Activated CD4-positive, alpha-beta T cell treated with anti-CD3 and anti-CD28 coated beads for 36 hours (primary cell): Measurements from ENCODE around the gene STX8. TPM values are rescaled to one million over a fixed set of nuclear protein-coding genes. Genes with fewer than 3 reads are reported as not detected.
"Not testable (repeated sequence)": the region's sequence is repeated elsewhere in the genome, so short reads cannot be mapped to it uniquely, and the experiment has no call there.

Source experiments
- ATAC-seq: fragments of 200-7000 bp; cut with Tn5 transposase; one replicate; pipeline ENCODE4 v1.10.0; 2021; ENCODE audit warnings: mild to moderate bottlenecking, moderate library complexity
- CTCF ChIA-PET: fragments of 350-600 bp; sonication (Branson Sonifier 250); formaldehyde crosslinking; loops from one replicate; lab custom pipeline; 2021; ENCODE audit warnings: antibody characterized with exemption; lab: Charles Lee
- POLR2A ChIA-PET: fragments of 350-600 bp; sonication (Branson Sonifier 250); formaldehyde crosslinking; loops from one replicate; lab custom pipeline; 2021; ENCODE audit warnings: antibody characterized with exemption, inconsistent platforms; lab: Charles Lee
- DNase-seq: peaks from one replicate; pipeline ENCODE4 v3.0.0-alpha.2; 2020
- H3K27ac Mint-ChIP-seq: one replicate; pipeline ENCODE4 v1.8.0; 2021; ENCODE audit warnings: mixed read lengths
- H3K27me3 Mint-ChIP-seq: one replicate; pipeline ENCODE4 v1.8.0; 2021; ENCODE audit warnings: mixed read lengths
- H3K36me3 Mint-ChIP-seq: one replicate; pipeline ENCODE4 v1.8.0; 2021; ENCODE audit warnings: low read depth, mixed read lengths
- H3K4me1 Mint-ChIP-seq: one replicate; pipeline ENCODE4 v1.8.0; 2021; ENCODE audit warnings: mixed read lengths
- H3K4me3 Mint-ChIP-seq: one replicate; pipeline ENCODE4 v1.8.0; 2021; ENCODE audit warnings: mild to moderate bottlenecking, moderate library complexity, mixed read lengths
- H3K9me3 Mint-ChIP-seq: one replicate; pipeline ENCODE4 v1.8.0; 2021; ENCODE audit warnings: low read depth, mixed read lengths
- intact Hi-C, 2 experiments: fragments of 100-400 bp; cut with DNase I in 1 of 2; cut with micrococcal nuclease in 1 of 2; formaldehyde crosslinking; loops; one replicate each; pipeline versions ENCODE4 v1.14.2 to v1.15.1; 2022 to 2024; cut with DNase I, micrococcal nuclease
- total RNA-seq, 2 experiments: library from RNA; stranded (reverse); gene quantifications; one replicate each; pipeline ENCODE4 v1.2.3, GENCODE V29; 2021

STX8 gene
- total RNA-seq, 2 experiments from 2014 or later: 65.7 to 87.7 TPM

DNA sequence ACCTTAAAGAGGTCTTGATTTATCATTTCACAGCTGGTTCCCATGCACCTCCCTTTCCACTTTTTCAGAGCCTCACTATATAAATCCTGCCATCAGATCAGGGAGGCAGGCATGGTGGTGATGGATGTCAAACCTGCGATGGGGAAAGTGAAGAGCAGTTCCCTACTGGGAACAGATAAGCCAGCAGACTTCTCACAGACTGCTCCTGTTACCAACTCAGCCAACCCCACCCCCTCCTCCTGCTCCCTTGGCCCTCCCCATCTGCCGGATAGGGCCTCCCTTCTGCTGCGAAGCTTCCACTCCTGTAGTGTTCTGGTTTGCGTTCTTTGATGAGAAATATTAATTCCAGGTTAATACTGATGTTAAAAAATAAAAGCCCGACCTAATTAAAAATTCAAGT, 232.1 kb downstream of the STX8 start:
- H3K4me1 Mint-ChIP-seq: peaks cover 8% of the 10 kb centered on the region
- no peaks in the 10 kb centered on the region for H3K27me3 Mint-ChIP-seq
- DNase-seq (no peak), ATAC-seq (no peak)
- H3K36me3 Mint-ChIP-seq: no peaks in the 10 kb centered on the region
- H3K4me3 Mint-ChIP-seq: no peak overlapping the region
- CTCF ChIA-PET: interaction anchor here (0.6 kb wide), 1 partner anchor 224 kb away, joined by 3 read pairs; no protein-coding TSS in a partner anchor
- POLR2A ChIA-PET: no interaction called here
- no peak overlapping the region for H3K27ac Mint-ChIP-seq
- intact Hi-C loops: no loop called here
- no peaks in the 10 kb centered on the region for H3K9me3 Mint-ChIP-seq

DNA sequence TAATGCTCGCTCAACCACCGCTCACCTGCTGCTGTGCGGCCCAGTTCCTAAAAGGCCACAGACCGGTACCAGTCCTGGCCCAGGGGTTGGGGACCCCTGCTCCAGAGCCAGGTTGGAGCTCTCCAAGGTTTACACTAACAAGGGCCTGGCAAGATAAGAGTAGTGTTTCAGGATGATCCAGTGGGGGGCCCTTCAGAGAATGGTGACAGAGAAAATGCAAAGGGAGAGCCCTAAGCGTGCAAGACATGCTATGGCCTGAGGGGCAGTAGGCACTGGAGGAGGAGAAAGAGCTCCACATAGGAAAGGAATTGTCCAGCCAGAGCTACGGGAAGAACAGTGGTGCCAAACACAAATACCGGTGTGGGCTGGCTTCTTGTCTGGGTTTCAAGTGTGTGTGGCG, 233.4 kb downstream of the STX8 start:
- CTCF ChIA-PET: interaction anchor here (0.6 kb wide), 1 partner anchor 189 kb away, joined by 3 read pairs; no protein-coding TSS in a partner anchor
- H3K27me3 Mint-ChIP-seq: no peaks in the 10 kb centered on the region
- peaks cover 3% of the 10 kb centered on the region for H3K36me3 Mint-ChIP-seq
- H3K27ac Mint-ChIP-seq: no peak overlapping the region
- POLR2A ChIA-PET: no interaction called here
- ATAC-seq (no peak), DNase-seq (no peak)
- no peak overlapping the region for H3K4me3 Mint-ChIP-seq
- intact Hi-C loops: no loop called here
- H3K4me1 Mint-ChIP-seq: peaks cover 8% of the 10 kb centered on the region
- peaks cover 3% of the 10 kb centered on the region for H3K9me3 Mint-ChIP-seq

DNA sequence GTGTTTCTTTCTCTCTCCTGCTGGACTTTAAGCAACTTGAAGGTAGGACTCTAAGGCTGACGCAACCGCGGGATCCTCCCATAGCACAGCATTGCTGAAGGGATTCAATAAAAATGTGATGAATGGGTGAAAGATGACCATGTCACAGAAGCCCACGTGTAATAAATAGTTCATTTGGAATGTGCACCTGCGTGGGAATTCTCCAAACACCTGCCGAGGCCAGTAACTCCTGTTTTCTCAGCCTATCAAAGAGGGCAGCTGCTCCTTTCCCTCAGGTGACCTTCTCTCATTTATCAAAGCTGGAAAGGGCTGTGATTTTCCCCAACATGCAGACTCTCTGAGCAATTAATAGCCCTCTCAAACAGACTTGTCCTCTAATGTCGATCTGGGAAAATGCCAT, 235.7 kb downstream of the STX8 start:
- ChIA-PET CTCF (interaction anchor here (0.6 kb wide), 1 partner anchor 15 kb away, joined by 3 read pairs; no protein-coding TSS in a partner anchor), POLR2A (no interaction called here)
- ATAC-seq: no peak
- no peak overlapping the region for H3K4me3 Mint-ChIP-seq
- intact Hi-C loops: no loop called here
- H3K36me3 Mint-ChIP-seq: peaks cover 20% of the 10 kb centered on the region
- H3K27ac Mint-ChIP-seq: no peak overlapping the region
- peaks cover 12% of the 10 kb centered on the region for H3K9me3 Mint-ChIP-seq
- DNase-seq: no peak
- H3K27me3 Mint-ChIP-seq: no peaks in the 10 kb centered on the region
- no peaks in the 10 kb centered on the region for H3K4me1 Mint-ChIP-seq

DNA sequence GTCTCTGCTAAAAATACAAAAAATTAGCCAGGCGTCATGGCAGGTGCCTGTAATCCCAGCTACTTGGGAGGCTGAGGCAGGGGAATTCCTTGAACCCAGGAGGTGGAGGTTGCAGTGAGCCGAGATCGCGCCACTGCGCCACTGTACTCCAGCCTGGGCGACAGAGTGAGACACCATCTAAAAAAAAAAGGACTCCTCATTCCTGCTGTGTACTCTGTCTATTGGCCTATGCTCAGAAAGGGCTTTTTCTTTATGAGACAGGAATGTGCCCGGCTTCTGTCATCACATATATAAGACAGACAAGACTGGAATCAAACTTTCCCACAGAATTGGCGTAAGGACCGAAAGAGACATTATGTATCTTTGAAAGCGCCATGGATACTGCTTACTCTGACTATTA, 236.1 kb downstream of the STX8 start:
- H3K4me3 Mint-ChIP-seq, DNase-seq, H3K27me3 Mint-ChIP-seq, POLR2A ChIA-PET, H3K4me1 Mint-ChIP-seq, H3K27ac Mint-ChIP-seq, ATAC-seq, intact Hi-C loops: not testable (repeated sequence)
- peaks cover 24% of the 10 kb centered on the region for H3K36me3 Mint-ChIP-seq
- CTCF ChIA-PET: interaction anchor here (0.6 kb wide), 1 partner anchor 16 kb away, joined by 3 read pairs; no protein-coding TSS in a partner anchor
- H3K9me3 Mint-ChIP-seq: peaks cover 17% of the 10 kb centered on the region

DNA sequence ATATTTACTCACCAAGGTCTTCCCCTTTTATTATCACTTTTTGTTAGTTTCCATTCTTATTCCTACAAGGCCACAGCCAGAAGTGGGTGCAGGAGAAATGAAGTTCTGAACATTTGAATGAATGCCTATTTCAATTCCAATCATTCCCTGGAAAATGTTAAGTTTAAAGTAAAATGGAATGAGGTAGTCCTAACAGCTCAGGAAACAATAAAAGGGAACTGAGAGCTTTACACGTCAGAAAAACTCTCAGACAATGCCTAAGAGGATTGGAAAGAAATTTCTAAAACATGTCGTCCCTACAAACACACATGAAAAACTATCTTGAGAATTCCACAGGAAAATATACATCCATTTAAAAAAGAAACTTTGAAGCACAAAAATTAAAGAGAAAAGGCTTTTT, 238.8 kb downstream of the STX8 start:
- no peak overlapping the region for H3K4me3 Mint-ChIP-seq
- peaks cover 19% of the 10 kb centered on the region for H3K9me3 Mint-ChIP-seq
- ChIA-PET CTCF (no interaction called here), POLR2A (no interaction called here)
- peaks cover 27% of the 10 kb centered on the region for H3K36me3 Mint-ChIP-seq
- no peak for DNase-seq
- no peak for ATAC-seq
- intact Hi-C loops: no loop called here
- no peak overlapping the region for H3K27ac Mint-ChIP-seq
- no peaks in the 10 kb centered on the region for H3K4me1 Mint-ChIP-seq
- no peaks in the 10 kb centered on the region for H3K27me3 Mint-ChIP-seq

DNA sequence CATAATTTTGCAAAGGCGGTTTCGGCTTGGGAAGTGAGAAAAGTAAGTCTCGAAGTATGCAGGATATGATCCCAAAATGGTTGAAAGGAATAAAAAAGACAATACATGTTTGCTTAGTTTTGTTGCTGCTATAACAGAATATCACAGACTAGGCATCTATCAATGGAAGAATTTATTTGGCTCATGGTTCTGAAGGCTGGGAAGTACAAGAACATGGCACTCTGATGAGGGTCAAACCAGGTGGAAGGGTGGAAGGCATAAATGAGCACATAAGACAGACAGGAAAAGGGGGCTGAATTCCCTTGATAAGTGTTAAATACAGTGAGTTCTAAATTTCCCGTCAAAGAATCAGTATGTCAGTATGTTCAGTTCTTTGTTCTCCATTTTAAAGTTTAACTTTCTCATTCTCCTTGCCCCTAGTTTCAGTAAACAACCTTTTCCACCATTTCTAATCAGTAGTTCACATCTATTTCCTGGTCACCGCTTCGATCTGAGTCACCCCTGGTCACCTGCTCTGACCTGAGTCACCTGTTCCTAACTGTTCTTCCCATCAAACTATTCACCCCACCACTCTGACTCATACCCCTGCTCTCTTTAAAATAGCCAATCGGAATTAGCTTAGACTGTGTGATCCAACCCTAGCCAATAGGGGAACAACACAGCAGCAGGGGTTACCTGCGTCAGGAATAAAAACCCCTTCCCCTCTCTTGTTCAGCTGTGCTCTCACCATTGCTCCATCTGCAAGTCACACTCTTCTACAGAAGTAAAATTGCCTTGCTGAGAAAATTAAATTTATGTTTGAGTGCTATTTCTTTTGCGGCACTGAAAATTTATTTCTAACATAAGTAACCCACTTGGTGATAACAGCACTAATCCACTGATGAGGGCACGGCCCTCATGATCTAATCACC, 240.8 kb downstream of the STX8 start:
- H3K4me1 Mint-ChIP-seq: no peaks in the 10 kb centered on the region
- intact Hi-C loops: no loop called here
- H3K27me3 Mint-ChIP-seq: no peaks in the 10 kb centered on the region
- H3K27ac Mint-ChIP-seq: no peak overlapping the region
- ATAC-seq (no peak), DNase-seq (peak; percentile 21)
- no peak overlapping the region for H3K4me3 Mint-ChIP-seq
- POLR2A ChIA-PET: no interaction called here
- peaks cover 27% of the 10 kb centered on the region for H3K36me3 Mint-ChIP-seq
- H3K9me3 Mint-ChIP-seq: peaks cover 19% of the 10 kb centered on the region
- CTCF ChIA-PET: no interaction called here

DNA sequence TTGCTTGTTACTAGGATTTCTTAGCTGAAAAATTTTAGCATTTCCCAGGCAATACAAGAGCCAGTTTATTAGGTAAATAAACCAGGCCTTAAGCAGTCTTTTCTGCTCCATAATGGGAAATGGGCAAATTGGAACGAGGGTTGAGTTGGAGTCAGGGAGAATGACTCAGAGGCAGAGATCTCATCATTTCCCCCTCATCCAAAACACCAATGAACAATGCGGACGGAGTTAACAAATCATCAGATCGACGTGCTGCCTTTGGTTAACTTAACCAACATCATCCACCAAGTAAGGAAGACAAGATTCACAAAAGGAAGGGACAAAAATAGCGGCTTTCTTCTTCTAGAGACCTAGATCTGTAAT, 243.5 kb downstream of the STX8 start:
- Mint-ChIP-seq H3K36me3 (peaks cover 23% of the 10 kb centered on the region), H3K27ac (no peak overlapping the region), H3K9me3 (peaks cover 16% of the 10 kb centered on the region), H3K27me3 (no peaks in the 10 kb centered on the region), H3K4me3 (no peak overlapping the region), H3K4me1 (no peaks in the 10 kb centered on the region)
- no peak for DNase-seq
- POLR2A ChIA-PET: no interaction called here
- ATAC-seq: no peak
- CTCF ChIA-PET: interaction anchor here (1.5 kb wide), 1 partner anchor 20 kb away, joined by 3 read pairs; no protein-coding TSS in a partner anchor
- intact Hi-C loops: no loop called here

DNA sequence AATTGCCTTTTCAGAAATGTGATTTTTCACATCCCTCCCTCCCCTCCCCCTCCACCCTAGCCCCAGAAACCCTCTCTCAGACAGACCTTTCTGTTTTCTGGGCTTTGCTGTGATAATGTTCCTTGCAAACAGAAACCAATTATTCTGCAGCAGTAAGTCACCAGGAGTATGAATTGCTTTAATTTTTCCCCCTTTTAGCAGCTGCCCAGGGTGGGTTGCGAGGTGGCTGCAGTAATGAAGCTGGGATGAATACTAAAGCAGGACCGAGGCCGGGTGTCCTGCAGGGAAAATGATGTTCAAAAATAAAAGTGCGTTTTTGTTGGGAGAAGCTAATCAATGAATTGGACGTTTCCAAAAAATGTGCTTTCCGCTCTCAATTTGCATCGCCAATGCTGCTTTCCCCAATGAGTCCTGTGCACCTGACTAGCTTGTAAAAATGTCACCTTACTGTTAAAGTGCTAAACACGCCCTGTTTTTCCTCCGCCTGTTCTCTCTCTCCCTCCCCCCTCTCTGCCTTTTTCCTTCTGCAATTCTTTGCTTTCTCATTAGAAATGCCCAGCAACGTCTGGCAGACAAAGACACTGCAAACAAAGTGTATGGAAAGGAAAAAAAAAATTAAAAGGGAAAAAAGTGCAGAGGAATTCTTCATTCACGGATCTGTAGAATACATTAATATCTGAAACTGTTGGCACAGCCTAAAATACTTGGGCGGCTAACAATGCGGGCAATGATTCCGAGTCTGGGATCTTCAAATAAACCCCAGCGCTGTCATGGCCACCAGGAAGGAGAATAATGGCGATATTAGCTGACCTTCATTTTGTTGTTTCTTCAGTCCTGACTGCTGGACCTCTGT, 244.1 kb downstream of the STX8 start:
- ATAC-seq: no peak
- Mint-ChIP-seq H3K27me3 (no peaks in the 10 kb centered on the region), H3K27ac (no peak overlapping the region), H3K36me3 (peaks cover 18% of the 10 kb centered on the region), H3K9me3 (peaks cover 16% of the 10 kb centered on the region), H3K4me3 (no peak overlapping the region), H3K4me1 (no peaks in the 10 kb centered on the region)
- CTCF ChIA-PET: interaction anchor here (0.6 to 1.5 kb wide), 2 partner anchors 20 to 28 kb away, joined by 3 to 7 read pairs; no protein-coding TSS in a partner anchor
- DNase-seq: no peak
- intact Hi-C loops: no loop called here
- POLR2A ChIA-PET: no interaction called here

DNA sequence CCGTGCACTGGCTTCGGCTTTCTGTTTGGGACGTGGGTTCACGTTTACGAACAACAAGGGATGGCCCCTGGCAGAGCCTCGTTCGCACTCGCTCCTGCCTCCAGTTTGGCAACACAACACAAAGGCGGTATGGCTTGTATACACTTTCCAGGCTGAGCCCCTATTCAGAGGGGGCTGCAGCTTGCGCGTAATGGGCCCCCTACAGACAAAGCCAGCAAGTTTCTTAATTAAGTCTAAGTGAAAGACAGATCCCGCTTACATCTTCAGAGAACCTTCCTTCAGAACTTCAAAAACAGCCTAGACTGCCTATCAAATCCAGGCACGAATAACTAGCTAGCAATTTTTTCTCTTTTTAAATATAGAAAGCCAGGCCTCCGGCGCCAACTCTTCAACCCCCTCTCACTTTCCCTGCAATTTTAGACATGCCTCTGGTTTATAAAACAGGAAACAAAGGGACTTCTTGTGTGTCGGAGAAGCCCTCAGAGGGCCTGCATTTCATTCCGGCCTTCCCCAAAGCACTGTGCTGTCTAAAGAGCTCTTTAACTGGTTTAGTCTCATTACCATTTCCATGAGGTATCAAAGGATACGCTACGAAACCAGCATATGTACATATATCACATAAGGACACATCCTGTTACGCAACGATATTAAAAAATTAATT, 244.9 kb downstream of the STX8 start:
- intact Hi-C loops: no loop called here
- Mint-ChIP-seq H3K4me3 (no peak overlapping the region), H3K9me3 (peaks cover 14% of the 10 kb centered on the region), H3K36me3 (peaks cover 13% of the 10 kb centered on the region), H3K27ac (no peak overlapping the region), H3K27me3 (no peaks in the 10 kb centered on the region), H3K4me1 (no peaks in the 10 kb centered on the region)
- ATAC-seq: no peak
- ChIA-PET CTCF (no interaction called here), POLR2A (no interaction called here)
- DNase-seq: no peak

DNA sequence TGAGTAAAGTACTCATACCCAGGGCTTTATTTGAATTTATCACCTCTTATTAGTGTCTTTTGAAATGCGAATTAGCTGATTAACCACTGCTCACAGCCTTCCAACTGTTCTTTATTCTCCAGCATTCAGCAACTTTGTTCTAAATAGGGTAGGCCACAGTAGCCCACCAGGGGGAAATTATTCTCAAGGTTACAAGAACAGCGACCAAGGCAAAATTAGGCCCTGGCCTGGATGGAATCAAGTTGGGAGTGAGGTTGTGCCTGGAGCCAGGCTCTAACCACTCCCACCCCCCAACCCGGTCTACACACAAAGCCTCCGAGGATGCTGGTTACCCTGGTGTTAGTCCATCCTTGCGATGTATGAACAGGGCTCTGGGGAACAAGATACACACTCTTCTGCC, 245.5 kb downstream of the STX8 start:
- DNase-seq: no peak
- CTCF ChIA-PET: no interaction called here
- Mint-ChIP-seq H3K36me3 (peaks cover 9% of the 10 kb centered on the region), H3K9me3 (peaks cover 8% of the 10 kb centered on the region), H3K4me1 (no peaks in the 10 kb centered on the region), H3K4me3 (no peak overlapping the region), H3K27ac (no peak overlapping the region), H3K27me3 (no peaks in the 10 kb centered on the region)
- intact Hi-C loops: no loop called here
- no peak for ATAC-seq
- POLR2A ChIA-PET: no interaction called here

DNA sequence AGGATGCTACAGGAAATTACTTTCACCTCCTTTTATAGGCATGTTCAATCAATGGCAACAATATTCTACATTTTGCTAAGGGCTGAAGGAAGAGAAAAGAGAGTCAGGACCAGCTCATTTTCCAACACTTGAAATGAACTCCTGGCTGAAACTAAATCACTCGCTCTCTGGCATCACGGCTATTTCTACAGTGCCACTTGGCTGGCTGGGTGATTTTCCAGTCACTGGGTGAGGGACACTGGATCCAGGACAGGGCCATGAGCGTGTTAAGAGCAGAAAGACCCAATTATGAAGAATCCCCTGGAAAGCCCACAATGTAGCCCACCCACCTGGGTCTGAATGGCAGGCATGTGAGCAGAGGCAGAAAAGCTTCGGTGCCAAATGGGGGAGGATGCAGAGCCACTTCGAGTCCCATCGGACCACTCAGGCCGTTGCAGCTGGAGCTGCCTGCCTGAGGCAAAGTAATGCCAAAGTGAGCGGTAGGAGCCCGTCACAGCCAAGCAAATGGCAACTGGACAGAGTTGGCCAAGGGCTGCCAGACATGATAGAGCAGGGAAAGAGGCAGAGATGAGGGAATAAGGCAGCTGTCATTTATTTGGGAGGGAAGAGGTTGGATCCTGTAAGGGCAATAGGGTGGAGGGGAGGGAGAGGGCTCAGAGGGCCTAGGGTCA, 246.2 kb downstream of the STX8 start:
- H3K36me3 Mint-ChIP-seq: peaks cover 2% of the 10 kb centered on the region
- no peak for ATAC-seq
- no peak for DNase-seq
- peaks cover under 1% of the 10 kb centered on the region for H3K9me3 Mint-ChIP-seq
- ChIA-PET POLR2A (no interaction called here), CTCF (interaction anchor here (0.7 kb wide), 1 partner anchor 248 kb away, joined by 3 read pairs; no protein-coding TSS in a partner anchor)
- no peak overlapping the region for H3K4me3 Mint-ChIP-seq
- no peaks in the 10 kb centered on the region for H3K27me3 Mint-ChIP-seq
- intact Hi-C loops: no loop called here
- H3K4me1 Mint-ChIP-seq: no peaks in the 10 kb centered on the region
- no peak overlapping the region for H3K27ac Mint-ChIP-seq
